ENCODE measurements around the gene LEFTY2.

GRCh38 chr1:225919906-225920305, 21.1 kb downstream of the LEFTY2 start:
- TF ChIP-seq EZH2 (IDR thresholded peaks at IDR 0.05) (no peak), CTCF (IDR thresholded peaks at IDR 0.05) (no peak)

Measured in neural progenitor cell (in vitro differentiated cells).